HL-60 (cell line): Measurements from ENCODE around the gene NEURL1.

ENCODE experiments used
- DNase-seq, 2 experiments: peaks; one replicate each; pipeline ENCODE4 v3.0.0-alpha.2; 2010 to 2020; ENCODE audit warnings: low read depth in 1 of 2, low spot score in 1 of 2
- H3K27ac ChIP-seq: fragments of 250-450 bp; sonication (Bioruptor Pico); replicated peaks from 2 replicates; pipeline ENCODE4 v1.5.1; 2020; ENCODE audit warnings: mild to moderate bottlenecking, moderate library complexity
- H3K27me3 ChIP-seq: fragments of 250-450 bp; sonication (Bioruptor Pico); 2 replicates; pipeline ENCODE4 v1.5.1; 2021; ENCODE audit warnings: mild to moderate bottlenecking, moderate library complexity; ENCODE audit not compliant: insufficient read depth, poor library complexity, severe bottlenecking
- H3K4me3 ChIP-seq: replicated peaks from 2 replicates; pipeline ENCODE4 v1.5.1; 2011; ENCODE audit warnings: mild to moderate bottlenecking, control low read depth, low read length; ENCODE audit not compliant: insufficient read depth
- GABPA ChIP-seq: IDR thresholded peaks from 2 replicates; pipeline ENCODE4 v1.6.1; 2012; ENCODE audit warnings: low read depth
- POLR2AphosphoS5 ChIP-seq: IDR thresholded peaks from 2 replicates; pipeline ENCODE4 v1.6.1; 2012; ENCODE audit warnings: low read depth
- SPI1 ChIP-seq: IDR thresholded peaks from 2 replicates; pipeline ENCODE4 v1.6.1; 2012; ENCODE audit warnings: low read depth, mild to moderate bottlenecking, borderline replicate concordance
- TF ChIP-seq, protein P1 (sequence below): IDR thresholded peaks from one replicate; pipeline ENCODE4 v1.5.1; 2011; ENCODE audit warnings: low read length, control low read depth, inconsistent platforms; ENCODE audit not compliant: insufficient read depth
- TF ChIP-seq, protein P2 (sequence below): IDR thresholded peaks from 2 replicates; pipeline ENCODE4 v1.6.1; 2012; ENCODE audit warnings: low read depth; ENCODE audit not compliant: insufficient replicate concordance

The NEURL1 gene

DNA sequence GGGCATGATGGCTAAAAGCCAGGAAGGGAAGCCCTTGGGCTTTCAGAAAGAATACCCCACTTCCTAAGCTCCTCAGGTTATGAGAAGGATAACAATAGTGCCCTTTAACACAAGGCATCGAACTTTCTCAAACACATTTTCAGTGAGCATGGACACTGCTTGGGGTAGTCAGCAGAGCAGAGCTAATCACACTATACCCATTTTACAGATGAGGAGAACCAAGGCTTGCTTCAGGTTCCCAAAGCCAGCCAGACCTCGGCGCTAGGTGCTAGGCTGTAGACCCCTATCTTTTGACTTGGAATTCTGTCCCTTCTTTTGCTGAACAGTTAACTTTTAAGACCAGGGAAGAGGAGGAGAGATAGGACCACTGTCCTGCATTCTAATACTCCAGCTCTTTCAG lies 1.8 kb downstream of the NEURL1 start:
- H3K27ac ChIP-seq: no peak overlapping the region
- TF ChIP-seq, protein P1, sequence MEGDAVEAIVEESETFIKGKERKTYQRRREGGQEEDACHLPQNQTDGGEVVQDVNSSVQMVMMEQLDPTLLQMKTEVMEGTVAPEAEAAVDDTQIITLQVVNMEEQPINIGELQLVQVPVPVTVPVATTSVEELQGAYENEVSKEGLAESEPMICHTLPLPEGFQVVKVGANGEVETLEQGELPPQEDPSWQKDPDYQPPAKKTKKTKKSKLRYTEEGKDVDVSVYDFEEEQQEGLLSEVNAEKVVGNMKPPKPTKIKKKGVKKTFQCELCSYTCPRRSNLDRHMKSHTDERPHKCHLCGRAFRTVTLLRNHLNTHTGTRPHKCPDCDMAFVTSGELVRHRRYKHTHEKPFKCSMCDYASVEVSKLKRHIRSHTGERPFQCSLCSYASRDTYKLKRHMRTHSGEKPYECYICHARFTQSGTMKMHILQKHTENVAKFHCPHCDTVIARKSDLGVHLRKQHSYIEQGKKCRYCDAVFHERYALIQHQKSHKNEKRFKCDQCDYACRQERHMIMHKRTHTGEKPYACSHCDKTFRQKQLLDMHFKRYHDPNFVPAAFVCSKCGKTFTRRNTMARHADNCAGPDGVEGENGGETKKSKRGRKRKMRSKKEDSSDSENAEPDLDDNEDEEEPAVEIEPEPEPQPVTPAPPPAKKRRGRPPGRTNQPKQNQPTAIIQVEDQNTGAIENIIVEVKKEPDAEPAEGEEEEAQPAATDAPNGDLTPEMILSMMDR: no peak
- no peak for TF ChIP-seq POLR2AphosphoS5
- TF ChIP-seq SPI1: no peak
- TF ChIP-seq, protein P2, sequence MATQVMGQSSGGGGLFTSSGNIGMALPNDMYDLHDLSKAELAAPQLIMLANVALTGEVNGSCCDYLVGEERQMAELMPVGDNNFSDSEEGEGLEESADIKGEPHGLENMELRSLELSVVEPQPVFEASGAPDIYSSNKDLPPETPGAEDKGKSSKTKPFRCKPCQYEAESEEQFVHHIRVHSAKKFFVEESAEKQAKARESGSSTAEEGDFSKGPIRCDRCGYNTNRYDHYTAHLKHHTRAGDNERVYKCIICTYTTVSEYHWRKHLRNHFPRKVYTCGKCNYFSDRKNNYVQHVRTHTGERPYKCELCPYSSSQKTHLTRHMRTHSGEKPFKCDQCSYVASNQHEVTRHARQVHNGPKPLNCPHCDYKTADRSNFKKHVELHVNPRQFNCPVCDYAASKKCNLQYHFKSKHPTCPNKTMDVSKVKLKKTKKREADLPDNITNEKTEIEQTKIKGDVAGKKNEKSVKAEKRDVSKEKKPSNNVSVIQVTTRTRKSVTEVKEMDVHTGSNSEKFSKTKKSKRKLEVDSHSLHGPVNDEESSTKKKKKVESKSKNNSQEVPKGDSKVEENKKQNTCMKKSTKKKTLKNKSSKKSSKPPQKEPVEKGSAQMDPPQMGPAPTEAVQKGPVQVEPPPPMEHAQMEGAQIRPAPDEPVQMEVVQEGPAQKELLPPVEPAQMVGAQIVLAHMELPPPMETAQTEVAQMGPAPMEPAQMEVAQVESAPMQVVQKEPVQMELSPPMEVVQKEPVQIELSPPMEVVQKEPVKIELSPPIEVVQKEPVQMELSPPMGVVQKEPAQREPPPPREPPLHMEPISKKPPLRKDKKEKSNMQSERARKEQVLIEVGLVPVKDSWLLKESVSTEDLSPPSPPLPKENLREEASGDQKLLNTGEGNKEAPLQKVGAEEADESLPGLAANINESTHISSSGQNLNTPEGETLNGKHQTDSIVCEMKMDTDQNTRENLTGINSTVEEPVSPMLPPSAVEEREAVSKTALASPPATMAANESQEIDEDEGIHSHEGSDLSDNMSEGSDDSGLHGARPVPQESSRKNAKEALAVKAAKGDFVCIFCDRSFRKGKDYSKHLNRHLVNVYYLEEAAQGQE: no peak
- TF ChIP-seq GABPA: no peak
- H3K27me3 ChIP-seq: peaks cover 38% of the 10 kb centered on the region
- no peak for DNase-seq
- no peak overlapping the region for H3K4me3 ChIP-seq

DNA sequence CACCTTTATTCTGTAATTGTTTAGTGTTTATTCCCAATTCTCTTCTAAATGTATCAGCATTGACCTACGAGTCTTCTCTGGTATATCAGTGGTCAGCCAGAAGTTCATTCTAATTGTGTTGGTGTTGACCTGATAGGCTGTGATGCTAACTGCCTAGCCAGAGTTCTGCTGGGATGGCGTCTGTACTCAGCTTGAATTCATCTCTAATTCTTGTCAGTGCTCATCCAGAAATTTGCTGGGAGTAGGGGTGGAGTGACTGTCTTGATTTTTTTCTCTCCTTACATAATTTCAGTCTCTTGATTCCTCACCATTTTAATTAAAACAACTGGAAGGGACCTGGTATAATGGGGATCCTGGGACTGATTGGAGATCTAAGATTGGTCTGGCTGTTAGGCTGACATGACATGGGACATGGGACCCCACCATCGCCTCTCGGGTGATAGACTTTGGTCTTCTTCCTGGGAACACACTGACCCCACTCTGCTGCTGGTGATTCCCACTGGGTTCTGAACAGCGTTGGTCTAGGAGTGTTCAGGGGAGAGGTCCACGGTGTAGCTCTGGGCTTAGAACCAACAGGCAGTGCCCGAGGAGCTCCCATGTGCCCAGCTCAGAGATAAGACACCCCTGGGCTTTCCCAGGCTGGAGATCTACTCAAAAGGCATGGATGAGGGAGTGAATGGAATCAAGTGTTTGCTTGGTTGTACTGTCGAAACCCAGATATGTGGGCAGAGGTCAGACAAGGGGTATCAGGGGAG lies 3.8 kb downstream of the NEURL1 start:
- no peak overlapping the region for H3K4me3 ChIP-seq
- peaks cover 38% of the 10 kb centered on the region for H3K27me3 ChIP-seq
- TF ChIP-seq, protein P1: no peak
- TF ChIP-seq GABPA (no peak), SPI1 (no peak), POLR2AphosphoS5 (no peak)
- TF ChIP-seq, protein P2: no peak
- H3K27ac ChIP-seq: no peak overlapping the region
- DNase-seq: no peak

DNA sequence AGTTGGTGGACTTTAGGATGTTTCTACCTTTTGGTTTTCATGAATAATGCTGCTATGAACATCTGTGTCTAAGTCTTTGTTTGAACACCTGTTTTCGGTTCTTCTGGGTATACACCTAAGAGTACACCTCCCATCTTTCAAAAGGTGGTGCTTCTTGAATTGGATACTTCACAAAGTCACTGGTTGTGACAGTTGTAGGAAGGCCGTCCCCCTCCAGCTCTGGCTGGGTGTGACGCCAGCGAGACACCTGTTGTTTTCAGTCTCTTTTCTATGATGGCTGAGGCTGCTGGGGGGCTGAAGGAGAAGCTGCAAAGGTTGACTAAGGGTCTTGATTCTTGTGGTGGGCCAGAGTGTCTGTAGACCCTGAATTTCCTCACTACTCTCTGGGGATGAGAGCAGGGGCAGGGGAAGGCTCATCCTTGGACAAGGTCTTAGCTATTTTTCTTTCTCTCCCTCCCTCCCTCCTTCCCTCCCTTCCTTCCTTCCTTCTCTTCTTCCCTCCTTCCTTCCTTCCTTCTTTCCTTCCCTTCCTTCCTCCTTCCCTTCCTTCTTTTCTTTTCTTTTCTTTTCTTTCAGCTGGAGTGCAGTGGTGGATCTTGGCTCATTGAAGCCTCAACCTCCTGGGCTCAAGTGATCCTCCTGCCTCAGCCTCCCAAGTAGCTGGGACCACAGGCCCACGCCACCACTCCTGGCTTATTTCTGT lies 5.6 kb downstream of the NEURL1 start:
- TF ChIP-seq SPI1 (no peak), POLR2AphosphoS5 (no peak), GABPA (no peak)
- TF ChIP-seq, protein P1: no peak
- TF ChIP-seq, protein P2: no peak
- no peak for DNase-seq
- H3K27ac ChIP-seq: no peak overlapping the region
- H3K27me3 ChIP-seq: peaks cover 29% of the 10 kb centered on the region
- no peak overlapping the region for H3K4me3 ChIP-seq
